HG02571 (cell line): ENCODE results near the gene C1orf159.
"Not testable (repeated sequence)": the region's sequence is repeated elsewhere in the genome, so short reads cannot be mapped to it uniquely, and the experiment has no call there.

Experiments
- ATAC-seq: cut with Tn5 transposase; IDR thresholded peaks from one replicate; pipeline ENCODE4 v1.9.1; 2021; ENCODE audit warnings: mild to moderate bottlenecking, moderate library complexity; ENCODE audit not compliant: unreplicated experiment

The C1orf159 gene

GRCh38 chr1:1115786-1116700, at the start of gene C1orf159:
C1orf159 (minus strand) TSS chr1:1116089; CDS start chr1:1091543, 24,546 bp downstream.
- peak; percentile 80 for ATAC-seq

- ATAC-seq = no peak
Observed at GRCh38 chr1:1165485-1165884, 49.6 kb upstream of the C1orf159 start.

- no peak for ATAC-seq
Observed at GRCh38 chr1:1164701-1165451, 49.0 kb upstream of the C1orf159 start.

GRCh38 chr1:1164361-1164700, 48.4 kb upstream of the C1orf159 start:
- no peak for ATAC-seq

- no peak for ATAC-seq
Observed at GRCh38 chr1:1163538-1164070, 47.7 kb upstream of the C1orf159 start.

- ATAC-seq = no peak
Observed at GRCh38 chr1:1162597-1163537, 47.0 kb upstream of the C1orf159 start.

GRCh38 chr1:1161683-1162079, 45.8 kb upstream of the C1orf159 start:
- no peak for ATAC-seq

GRCh38 chr1:1161078-1161682, 45.3 kb upstream of the C1orf159 start:
- ATAC-seq = no peak

- ATAC-seq = no peak
Observed at GRCh38 chr1:1160281-1160930, 44.5 kb upstream of the C1orf159 start.

- no peak for ATAC-seq
Observed at GRCh38 chr1:1157914-1158710, 42.2 kb upstream of the C1orf159 start.

GRCh38 chr1:1157426-1157913, 41.6 kb upstream of the C1orf159 start:
- no peak for ATAC-seq

- ATAC-seq = no peak
Observed at GRCh38 chr1:1157033-1157365, 41.1 kb upstream of the C1orf159 start.

- ATAC-seq = no peak
Observed at GRCh38 chr1:1156140-1157032, 40.5 kb upstream of the C1orf159 start.

GRCh38 chr1:1155258-1155657, 39.4 kb upstream of the C1orf159 start:
- ATAC-seq = no peak

GRCh38 chr1:1153874-1154273, 38.0 kb upstream of the C1orf159 start:
- ATAC-seq = no peak

GRCh38 chr1:1153215-1153614, 37.3 kb upstream of the C1orf159 start:
- not testable (repeated sequence) for ATAC-seq

- ATAC-seq = not testable (repeated sequence)
Observed at GRCh38 chr1:1152431-1152830, 36.5 kb upstream of the C1orf159 start.

GRCh38 chr1:1151306-1151705, 35.4 kb upstream of the C1orf159 start:
- no peak for ATAC-seq
